Endothelial cell of umbilical vein (primary cell): ENCODE results near the gene OTOP2. TPM values are rescaled to one million over a fixed set of nuclear protein-coding genes. Genes with fewer than 3 reads are reported as not detected.

Experiments
- BruUV-seq: library from RNA; stranded (reverse); fragments of 400-500 nt; replicated peaks from 2 replicates; lab custom pipeline; 2021; lab: Mats Ljungman, UMichigan
- CTCF ChIA-PET: fragments of 300-600, 350-600 bp; sonication (Branson Sonifier 250); formaldehyde crosslinking; loops from one replicate; lab custom pipeline; 2021; ENCODE audit warnings: antibody characterized with exemption, inconsistent platforms; lab: Charles Lee
- POLR2A ChIA-PET: fragments of 300-600, 350-600 bp; sonication (Branson Sonifier 250); formaldehyde crosslinking; loops from one replicate; lab custom pipeline; 2021; ENCODE audit warnings: antibody characterized with exemption, inconsistent platforms; lab: Charles Lee
- DNase-seq: peaks from one replicate; pipeline ENCODE4 v3.0.0-alpha.2; 2011; ENCODE audit warnings: low read depth, low spot score
- FAIRE-seq: peaks from 2 replicates; lab custom pipeline; 2011; peaks lifted over from hg19 to GRCh38; lab: Jason Lieb, UNC
- H2AFZ ChIP-seq: 2 replicates; pipeline ENCODE4 v1.6.0; 2012; ENCODE audit warnings: low read depth, low read length, control low read depth, inconsistent platforms
- H3K27ac ChIP-seq: 2 replicates; pipeline ENCODE4 v1.5.1; 2011; ENCODE audit warnings: low read depth, mild to moderate bottlenecking, control low read depth, low read length, moderate library complexity; ENCODE audit not compliant: insufficient read depth
- H3K27me3 ChIP-seq, 2 experiments: 2 replicates each; pipeline versions ENCODE4 v1.6.0 to v1.6.1; 2011; ENCODE audit warnings: low read length in 2 of 2, mixed read lengths in 1 of 2; ENCODE audit not compliant: control insufficient read depth in 2 of 2, insufficient read depth in 2 of 2
- H3K36me3 ChIP-seq, 2 experiments: 2 replicates in 1 of 2; 3 replicates in 1 of 2; pipeline ENCODE4 v1.5.1; 2011; ENCODE audit warnings: low read length in 2 of 2, mild to moderate bottlenecking in 1 of 2, moderate library complexity in 1 of 2; ENCODE audit not compliant: control insufficient read depth in 2 of 2, insufficient read depth in 2 of 2; ENCODE audit errors: extremely low read depth in 1 of 2
- H3K4me1 ChIP-seq: 3 replicates; pipeline ENCODE4 v1.5.1; 2011; ENCODE audit warnings: mild to moderate bottlenecking, low read length; ENCODE audit not compliant: control insufficient read depth, insufficient read depth; ENCODE audit errors: extremely low read depth
- H3K4me2 ChIP-seq: 2 replicates; pipeline ENCODE4 v1.6.1; 2011; ENCODE audit warnings: low read length, control low read depth, mixed read lengths; ENCODE audit not compliant: insufficient read depth
- H3K4me3 ChIP-seq, 3 experiments: fragments of 200-600 bp in 1 of 3; sonication (generic), shearing (Covaris generic) in 1 of 3; replicated peaks in 1 of 3; 2 replicates each; pipeline ENCODE4 v1.5.1; 2011 to 2016; ENCODE audit warnings: control low read depth in 3 of 3, low read length in 3 of 3, mild to moderate bottlenecking in 2 of 3, inconsistent platforms in 1 of 3, low read depth in 1 of 3, moderate library complexity in 1 of 3; ENCODE audit not compliant: insufficient read depth in 1 of 3
- H3K79me2 ChIP-seq: 2 replicates; pipeline ENCODE4 v1.6.0; 2012; ENCODE audit warnings: low read length, inconsistent platforms; ENCODE audit not compliant: control insufficient read depth, insufficient read depth
- H3K9ac ChIP-seq: replicated peaks from 2 replicates; pipeline ENCODE3; 2011; ENCODE audit warnings: low read length, control low read depth; ENCODE audit not compliant: insufficient read depth; ENCODE audit errors: extremely low read depth
- H3K9me1 ChIP-seq: replicated peaks from 3 replicates; pipeline ENCODE4 v1.6.0; 2011; ENCODE audit warnings: mild to moderate bottlenecking, low read length; ENCODE audit not compliant: control insufficient read depth, insufficient read depth; ENCODE audit errors: extremely low read depth
- H3K9me3 ChIP-seq: replicated peaks from 2 replicates; pipeline ENCODE4 v1.5.1; 2012; ENCODE audit warnings: low read length, inconsistent platforms; ENCODE audit not compliant: control insufficient read depth, insufficient read depth
- H4K20me1 ChIP-seq: replicated peaks from 2 replicates; pipeline ENCODE3; 2011; ENCODE audit warnings: mild to moderate bottlenecking, low read length; ENCODE audit not compliant: control insufficient read depth, insufficient read depth; ENCODE audit errors: extremely low read depth
- CTCF ChIP-seq, 2 donors: IDR thresholded peaks; 1 replicate in 1 of 2; 2 replicates in 1 of 2; pipeline ENCODE4 v1.5.1; 2011; ENCODE audit warnings: low read length in 2 of 2, mild to moderate bottlenecking in 2 of 2, moderate library complexity in 2 of 2, control low read depth in 1 of 2, inconsistent platforms in 1 of 2, low read depth in 1 of 2; ENCODE audit not compliant: insufficient read depth in 1 of 2; ENCODE audit errors: extremely low read depth in 1 of 2
- EZH2 ChIP-seq: IDR thresholded peaks from 2 replicates; pipeline ENCODE4 v1.6.1; 2012; ENCODE audit warnings: borderline replicate concordance, low read depth, mild to moderate bottlenecking, moderate library complexity, low read length, inconsistent platforms; ENCODE audit not compliant: severe bottlenecking
- FOS ChIP-seq: IDR thresholded peaks from 2 replicates; pipeline ENCODE4 v1.6.1; 2011; ENCODE audit warnings: mild to moderate bottlenecking, low read length, moderate library complexity, borderline replicate concordance; ENCODE audit not compliant: insufficient read depth
- GATA2 ChIP-seq: IDR thresholded peaks from 2 replicates; pipeline ENCODE4 v1.7.0; 2011; ENCODE audit warnings: low read depth, mild to moderate bottlenecking, moderate library complexity, mixed read lengths, low read length; ENCODE audit not compliant: insufficient read length, insufficient read depth
- JUN ChIP-seq: IDR thresholded peaks from 2 replicates; pipeline ENCODE4 v1.6.1; 2011; ENCODE audit warnings: borderline replicate concordance, low read depth; ENCODE audit not compliant: insufficient read length, insufficient read depth
- MAX ChIP-seq: IDR thresholded peaks from 2 replicates; pipeline ENCODE4 v1.6.1; 2011; ENCODE audit not compliant: insufficient read depth, insufficient read length
- MYC ChIP-seq: IDR thresholded peaks from one replicate; pipeline ENCODE4 v1.6.1; 2011; ENCODE audit warnings: mild to moderate bottlenecking, low read depth, low read length
- POLR2A ChIP-seq: IDR thresholded peaks from 2 replicates; pipeline ENCODE4 v1.6.1; 2012; ENCODE audit warnings: low read depth, mild to moderate bottlenecking, control low read depth, low read length
- POLR2AphosphoS5 ChIP-seq: IDR thresholded peaks from 2 replicates; pipeline ENCODE4 v1.6.1; 2012; ENCODE audit warnings: low read depth, mild to moderate bottlenecking, control low read depth, low read length, moderate library complexity; ENCODE audit not compliant: insufficient read depth
- dilution Hi-C: fragments of 300-500 bp; cut with MboI; formaldehyde crosslinking; loops from one replicate; pipeline ENCODE4 v1.15.0; 2019; ENCODE audit warnings: low sequenced_read_pairs; ENCODE audit not compliant: extremely low pct_ligation_motif_present
- intact Hi-C: fragments of 100-400 bp; cut with micrococcal nuclease; formaldehyde crosslinking; loops from one replicate; pipeline ENCODE4 v1.10.0; 2022
- polyA plus RNA-seq, 4 experiments: library from polyadenylated mRNA; depleted of rRNA in 3 of 4; stranded (reverse) in 3 of 4; unstranded in 1 of 4; fragments of >200 nt; gene quantifications; 2 replicates each; pipeline versions ENCODE4 v1.2.1 to v1.2.3, GENCODE V29; 2011 to 2012; ENCODE audit warnings: missing spikeins in 1 of 4
- total RNA-seq: library from RNA; stranded (reverse); gene quantifications from 2 replicates; pipeline ENCODE4 v1.2.3, GENCODE V29; 2021

The OTOP2 gene
- total and polyA plus RNA-seq, 2 donors (not counting 3 experiments of a cell fraction or from before 2014, with no cell fraction given), result not detected

- ChIA-PET CTCF (no interaction called here), POLR2A (no interaction called here)
- TF ChIP-seq EZH2 (no peak), JUN (no peak), MYC (no peak), FOS (no peak)
- Histone ChIP-seq H3K9me1 (no peaks in the 10 kb centered on the region), H4K20me1 (no peaks in the 10 kb centered on the region), H3K27ac (no peak overlapping the region), H3K4me3 (no peak overlapping the region), H3K4me2 (no peak overlapping the region), H3K4me1 (no peaks in the 10 kb centered on the region), H3K9me3 (no peaks in the 10 kb centered on the region), H3K79me2 (no peaks in the 10 kb centered on the region), H3K36me3 (no peaks in the 10 kb centered on the region), H2AFZ (no peak overlapping the region), H3K27me3 (peaks cover 0 to 8% of the 10 kb centered on the region in 2 experiments), H3K9ac (no peak overlapping the region)
- dilution Hi-C loops, result no loop called here
- no peak for DNase-seq
- FAIRE-seq, result no peak
- intact Hi-C loops, result no loop called here
- BruUV-seq, result no TSS peak
Measured at GRCh38 chr17:74900208-74900607, 23.9 kb upstream of the OTOP2 start.

DNA sequence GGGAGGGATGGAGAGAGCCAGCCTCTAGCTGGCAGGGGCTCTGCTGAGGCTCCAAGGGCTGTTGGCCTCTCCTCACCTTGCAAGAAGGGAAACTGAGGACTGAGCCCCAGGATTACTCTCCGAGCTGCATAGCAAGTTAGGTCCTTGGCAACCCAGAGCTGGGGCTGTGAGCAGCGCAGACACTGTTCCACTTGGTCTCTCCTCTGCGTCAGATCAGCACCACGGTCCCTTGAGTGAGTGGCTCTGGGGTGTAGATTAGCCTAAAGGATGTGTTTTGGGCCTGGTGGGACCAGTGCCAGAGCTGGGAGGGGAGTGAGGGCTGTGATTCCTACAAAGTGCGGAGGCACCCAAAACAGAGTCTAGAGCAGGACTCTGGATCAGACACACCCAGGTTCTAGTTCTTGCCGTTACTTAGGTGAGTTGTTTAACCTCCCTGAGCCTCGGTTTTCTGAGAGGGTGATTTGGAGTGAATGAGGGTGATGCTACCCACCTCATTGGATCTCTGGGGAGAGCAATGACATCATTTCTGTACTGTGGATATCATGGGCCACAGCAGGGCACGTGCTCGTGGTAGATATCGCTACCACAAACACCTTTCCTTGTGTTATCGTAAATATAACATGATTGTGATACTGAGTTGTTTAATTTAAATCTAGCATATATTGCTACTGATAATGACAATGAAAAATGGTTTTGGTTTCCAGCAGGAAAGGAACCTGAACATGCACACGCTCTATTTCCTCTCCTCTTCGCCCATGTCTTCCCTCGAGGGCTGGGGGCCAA is 22.5 kb upstream of the OTOP2 start:
- Histone ChIP-seq H3K27ac (no peak overlapping the region), H4K20me1 (no peaks in the 10 kb centered on the region), H3K4me3 (no peak overlapping the region), H3K9ac (no peak overlapping the region), H3K4me2 (no peak overlapping the region), H3K79me2 (no peaks in the 10 kb centered on the region), H3K9me1 (no peaks in the 10 kb centered on the region), H3K4me1 (no peaks in the 10 kb centered on the region), H3K9me3 (no peaks in the 10 kb centered on the region), H2AFZ (no peak overlapping the region), H3K36me3 (no peaks in the 10 kb centered on the region), H3K27me3 (peaks cover 0 to 3% of the 10 kb centered on the region in 2 experiments)
- DNase-seq, result no peak
- POLR2A ChIA-PET, result no interaction called here
- intact Hi-C loops (no loop called here), dilution Hi-C loops (no loop called here)
- no TSS peak for BruUV-seq
- no peak for FAIRE-seq
- TF ChIP-seq POLR2AphosphoS5, result no peak
- no peak for TF ChIP-seq POLR2A
- TF ChIP-seq JUN, result no peak
- no peak for TF ChIP-seq FOS
- no peak for TF ChIP-seq EZH2
- TF ChIP-seq CTCF (IDR thresholded peaks at IDR 0.05; ENCODE audit: extremely low read depth in 1 of 2, insufficient read depth in 1 of 2, low read depth in 1 of 2, low read length in 2 of 2), result no peak
- no peak for TF ChIP-seq MYC
- TF ChIP-seq MAX, result no peak
- TF ChIP-seq GATA2, result no peak
- CTCF ChIA-PET, result interaction anchor here (0.8 kb wide), 1 partner anchor 39 kb away, joined by 3 read pairs; no protein-coding TSS in a partner anchor
